ENCODE measurements around the gene CXCL3.

The CXCL3 gene

GRCh38 chr4:74067586-74067985 lies 29.1 kb upstream of the CXCL3 start:
- TF ChIP-seq, protein P1, sequence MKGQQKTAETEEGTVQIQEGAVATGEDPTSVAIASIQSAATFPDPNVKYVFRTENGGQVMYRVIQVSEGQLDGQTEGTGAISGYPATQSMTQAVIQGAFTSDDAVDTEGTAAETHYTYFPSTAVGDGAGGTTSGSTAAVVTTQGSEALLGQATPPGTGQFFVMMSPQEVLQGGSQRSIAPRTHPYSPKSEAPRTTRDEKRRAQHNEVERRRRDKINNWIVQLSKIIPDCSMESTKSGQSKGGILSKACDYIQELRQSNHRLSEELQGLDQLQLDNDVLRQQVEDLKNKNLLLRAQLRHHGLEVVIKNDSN (IDR thresholded peaks at IDR 0.05) = no peak
- TF ChIP-seq CEBPB (IDR thresholded peaks at IDR 0.05) (no peak), TAF1 (IDR thresholded peaks at IDR 0.05; ENCODE audit: low read depth) (no peak)

DNA sequence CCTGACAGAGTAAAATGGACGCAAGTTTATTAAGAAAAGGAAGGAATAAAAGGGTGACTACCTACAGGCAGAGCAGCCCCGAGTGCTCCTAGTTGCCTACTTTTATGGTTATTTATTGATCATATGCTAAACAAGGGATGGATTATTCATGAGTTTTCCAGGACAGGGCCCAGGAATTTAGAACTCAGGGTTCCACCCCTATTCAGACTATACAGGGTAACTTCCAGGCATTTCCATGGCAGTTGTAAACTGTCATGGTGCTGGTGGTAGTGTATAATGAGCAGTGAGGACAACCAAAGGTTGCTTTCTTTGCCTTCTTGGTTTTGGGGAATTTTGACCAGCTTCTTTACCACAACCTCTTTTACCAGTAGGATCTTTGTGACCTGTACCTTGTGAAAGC lies 27.7 kb upstream of the CXCL3 start:
- TF ChIP-seq EGR1 (IDR thresholded peaks at IDR 0.05) = no peak
- TF ChIP-seq NFIC (IDR thresholded peaks at IDR 0.05) = no peak
- TF ChIP-seq RAD21 (IDR thresholded peaks at IDR 0.05; ENCODE audit: low read depth) = no peak
- TF ChIP-seq CEBPB (IDR thresholded peaks at IDR 0.05) = no peak
- TF ChIP-seq, protein P1 (IDR thresholded peaks at IDR 0.05) = no peak
- TF ChIP-seq, protein P2, sequence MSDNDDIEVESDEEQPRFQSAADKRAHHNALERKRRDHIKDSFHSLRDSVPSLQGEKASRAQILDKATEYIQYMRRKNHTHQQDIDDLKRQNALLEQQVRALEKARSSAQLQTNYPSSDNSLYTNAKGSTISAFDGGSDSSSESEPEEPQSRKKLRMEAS (IDR thresholded peaks at IDR 0.05) = no peak
- TF ChIP-seq TAF1 (IDR thresholded peaks at IDR 0.05; ENCODE audit: low read depth) = no peak
- TF ChIP-seq YY1 (IDR thresholded peaks at IDR 0.05; ENCODE audit: low read depth) = no peak
- TF ChIP-seq TCF12 (IDR thresholded peaks at IDR 0.05; ENCODE audit: low read depth) = no peak
- no peak for TF ChIP-seq REST (IDR thresholded peaks at IDR 0.05; ENCODE audit: low read depth)
- TF ChIP-seq ZBTB7A (IDR thresholded peaks at IDR 0.05; ENCODE audit: low read depth) = no peak
- TF ChIP-seq FOXM1 (IDR thresholded peaks at IDR 0.05; ENCODE audit: borderline replicate concordance, low read depth) = no peak
- no peak for TF ChIP-seq TEAD4 (IDR thresholded peaks at IDR 0.05)

DNA sequence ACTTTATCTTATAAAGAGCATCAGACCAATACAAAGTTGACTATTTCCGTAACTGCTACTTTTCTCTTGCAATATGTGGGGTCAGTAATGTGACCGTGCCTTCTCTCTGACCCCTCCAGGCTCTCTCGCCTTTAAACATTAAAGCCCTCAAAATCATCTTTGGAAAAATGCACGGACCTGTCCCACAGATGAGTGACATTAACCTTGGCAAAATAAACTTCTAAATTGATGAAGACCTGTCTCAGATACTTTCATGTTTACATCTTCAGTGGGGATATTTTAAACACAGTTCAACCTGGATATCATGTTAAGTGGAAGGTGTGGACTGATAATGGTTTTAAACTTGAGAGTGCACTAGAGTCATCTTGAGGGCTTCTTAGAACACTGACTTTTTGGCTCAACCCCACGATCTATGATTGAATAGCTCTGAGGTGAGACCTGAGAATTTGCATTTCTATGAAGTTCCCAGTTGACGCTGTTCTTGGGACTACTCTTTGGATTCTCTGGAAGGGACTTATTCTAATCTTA lies 26.7 kb upstream of the CXCL3 start:
- TF ChIP-seq TCF12 (IDR thresholded peaks at IDR 0.05; ENCODE audit: low read depth) (no peak), RAD21 (IDR thresholded peaks at IDR 0.05; ENCODE audit: low read depth) (no peak), NFIC (IDR thresholded peaks at IDR 0.05) (no peak), YY1 (IDR thresholded peaks at IDR 0.05; ENCODE audit: low read depth) (no peak), ZBTB7A (IDR thresholded peaks at IDR 0.05; ENCODE audit: low read depth) (no peak), FOXM1 (IDR thresholded peaks at IDR 0.05; ENCODE audit: borderline replicate concordance, low read depth) (no peak)
- TF ChIP-seq, protein P1 (IDR thresholded peaks at IDR 0.05) = no peak
- TF ChIP-seq, protein P2 (IDR thresholded peaks at IDR 0.05) = no peak

DNA sequence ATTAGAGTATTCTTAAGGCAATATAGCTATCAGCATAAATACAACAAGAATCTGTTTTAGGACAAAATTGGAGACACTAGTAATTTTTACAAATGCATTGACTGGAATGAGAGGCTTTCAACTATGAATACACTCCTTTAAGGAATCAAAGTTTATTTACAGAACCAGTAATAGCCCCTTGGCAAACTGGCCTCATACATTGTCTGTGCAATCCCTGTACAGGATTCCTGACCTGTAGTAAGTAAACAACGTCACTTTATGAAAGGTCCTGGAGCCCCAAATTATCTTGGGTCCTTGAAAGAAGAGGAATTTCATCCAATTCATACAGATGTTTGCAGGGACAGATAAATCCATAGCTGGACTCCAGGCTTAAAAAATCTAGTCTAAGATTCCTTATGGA lies 25.4 kb upstream of the CXCL3 start:
- TF ChIP-seq NFIC (IDR thresholded peaks at IDR 0.05) (no peak), TEAD4 (IDR thresholded peaks at IDR 0.05) (no peak), FOXM1 (IDR thresholded peaks at IDR 0.05; ENCODE audit: borderline replicate concordance, low read depth) (no peak), CEBPB (IDR thresholded peaks at IDR 0.05) (no peak), EP300 (IDR thresholded peaks at IDR 0.05; ENCODE audit: borderline replicate concordance) (no peak), REST (IDR thresholded peaks at IDR 0.05; ENCODE audit: low read depth) (no peak), RAD21 (IDR thresholded peaks at IDR 0.05; ENCODE audit: low read depth) (no peak), YY1 (IDR thresholded peaks at IDR 0.05; ENCODE audit: low read depth) (no peak), EGR1 (IDR thresholded peaks at IDR 0.05) (no peak)

DNA sequence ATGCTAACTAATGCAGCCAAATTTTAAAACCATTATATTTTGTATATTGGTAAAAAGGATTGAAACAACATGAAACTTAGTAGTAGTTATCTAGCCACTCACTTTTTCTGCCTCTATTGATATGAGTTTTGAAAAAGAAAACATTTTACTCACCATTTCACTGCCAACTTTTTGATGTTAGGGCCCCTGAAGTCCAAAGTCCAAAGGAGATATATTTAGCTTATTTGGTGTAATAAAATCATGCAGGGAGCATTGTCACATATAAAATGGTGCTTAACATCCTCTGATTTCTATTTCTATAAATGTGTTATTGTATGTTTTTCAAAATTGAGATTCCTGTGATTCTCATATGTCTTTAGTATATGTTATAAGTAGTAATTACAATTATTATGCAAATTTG lies 24.5 kb upstream of the CXCL3 start:
- TF ChIP-seq FOXM1 (IDR thresholded peaks at IDR 0.05; ENCODE audit: borderline replicate concordance, low read depth) (no peak), YY1 (IDR thresholded peaks at IDR 0.05; ENCODE audit: low read depth) (no peak), NFIC (IDR thresholded peaks at IDR 0.05) (no peak), EGR1 (IDR thresholded peaks at IDR 0.05) (no peak), CEBPB (IDR thresholded peaks at IDR 0.05) (no peak)

- TF ChIP-seq CEBPB (IDR thresholded peaks at IDR 0.05) (no peak), EP300 (IDR thresholded peaks at IDR 0.05; ENCODE audit: borderline replicate concordance) (no peak), CREB1 (IDR thresholded peaks at IDR 0.05; ENCODE audit: low read depth) (no peak), EGR1 (IDR thresholded peaks at IDR 0.05) (no peak), TEAD4 (IDR thresholded peaks at IDR 0.05) (no peak), YY1 (IDR thresholded peaks at IDR 0.05; ENCODE audit: low read depth) (no peak), TCF12 (IDR thresholded peaks at IDR 0.05; ENCODE audit: low read depth) (no peak), TAF1 (IDR thresholded peaks at IDR 0.05; ENCODE audit: low read depth) (no peak), REST (IDR thresholded peaks at IDR 0.05; ENCODE audit: low read depth) (no peak), RAD21 (IDR thresholded peaks at IDR 0.05; ENCODE audit: low read depth) (no peak), FOXM1 (IDR thresholded peaks at IDR 0.05; ENCODE audit: borderline replicate concordance, low read depth) (no peak), ZBTB7A (IDR thresholded peaks at IDR 0.05; ENCODE audit: low read depth) (no peak), NFIC (IDR thresholded peaks at IDR 0.05) (no peak)
- TF ChIP-seq, protein P1 (IDR thresholded peaks at IDR 0.05) = no peak
- TF ChIP-seq, protein P2 (IDR thresholded peaks at IDR 0.05) = no peak
Observed at GRCh38 chr4:74061430-74061829, 22.9 kb upstream of the CXCL3 start.
